HG03139 (cell line): ENCODE results near the gene PDPK1.
"Not testable (repeated sequence)": the region's sequence is repeated elsewhere in the genome, so short reads cannot be mapped to it uniquely, and the experiment has no call there.

Experiments
- ATAC-seq: cut with Tn5 transposase; IDR thresholded peaks from one replicate; pipeline ENCODE4 v1.9.1; 2021; ENCODE audit not compliant: unreplicated experiment

Gene PDPK1

DNA sequence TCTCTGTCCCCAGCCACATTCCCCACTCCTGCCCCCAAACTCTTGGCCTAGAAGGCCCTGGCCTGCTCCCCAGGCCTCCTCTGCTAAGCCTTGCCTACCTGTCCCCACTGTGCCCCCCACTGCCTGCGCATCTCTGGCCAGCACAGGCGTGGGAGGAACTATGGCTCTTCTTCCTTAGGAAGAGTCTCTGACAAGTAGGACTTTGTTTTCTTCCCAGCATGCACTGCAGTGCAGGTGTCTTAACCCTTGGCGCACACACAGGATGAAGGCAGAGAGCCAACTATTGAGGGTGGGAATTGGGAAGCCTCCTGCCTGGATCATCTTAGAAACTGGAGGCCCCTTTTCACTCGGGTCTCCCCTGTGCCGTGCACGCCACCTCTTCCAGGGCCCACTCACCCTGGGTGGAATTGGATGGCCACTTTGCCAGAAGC, 14.0 kb upstream of the PDPK1 start:
- ATAC-seq: no peak

DNA sequence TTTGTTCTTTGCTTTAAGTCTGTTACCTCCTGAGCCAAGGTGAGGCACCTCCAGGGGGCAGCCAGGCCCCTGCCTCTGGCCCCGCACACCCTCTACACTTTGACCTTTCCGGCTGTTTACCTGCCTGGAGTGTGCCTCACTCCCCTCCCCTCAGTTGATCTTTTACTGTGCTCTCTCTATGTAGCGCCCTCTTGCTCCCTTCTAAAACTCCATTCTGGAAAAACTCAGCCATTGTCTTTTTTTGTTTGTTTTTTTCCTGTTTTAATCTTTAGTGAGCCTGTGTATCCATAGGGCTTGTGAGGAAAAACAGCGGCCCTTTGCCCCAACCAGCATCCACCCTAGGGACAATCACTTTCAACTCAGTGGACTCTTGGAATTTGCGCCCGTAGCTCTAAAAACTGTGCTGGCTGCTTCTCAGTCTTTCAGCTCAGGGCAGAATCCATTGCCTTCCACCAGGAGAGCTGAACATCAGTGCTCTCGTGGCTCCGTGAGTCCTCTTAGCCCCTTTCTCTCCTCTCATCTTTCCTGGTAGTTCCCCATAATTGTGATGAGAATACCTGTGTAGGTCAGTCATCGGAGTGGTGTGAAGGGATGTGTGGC, 13.4 kb upstream of the PDPK1 start:
- ATAC-seq: no peak

DNA sequence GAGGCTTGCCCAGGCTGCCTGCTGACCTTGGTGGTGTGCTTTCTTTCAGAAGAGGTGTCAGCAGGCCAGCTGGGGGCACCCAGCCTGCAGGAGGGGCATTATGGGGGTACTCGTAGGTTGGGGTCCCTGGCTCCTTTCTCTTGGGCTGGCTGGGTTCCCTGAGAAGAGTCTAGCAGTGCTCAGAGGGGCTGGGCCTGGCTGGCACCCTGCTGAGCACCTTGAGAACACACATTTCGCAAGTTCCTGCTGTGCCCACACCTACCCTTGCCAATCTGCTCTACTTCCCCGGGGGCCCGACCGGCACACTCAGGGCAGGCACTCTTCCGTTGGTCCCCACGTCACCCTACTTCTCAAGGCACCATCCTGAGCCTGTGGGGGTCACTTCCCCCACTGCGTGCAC, 11.7 kb upstream of the PDPK1 start:
- ATAC-seq: no peak

DNA sequence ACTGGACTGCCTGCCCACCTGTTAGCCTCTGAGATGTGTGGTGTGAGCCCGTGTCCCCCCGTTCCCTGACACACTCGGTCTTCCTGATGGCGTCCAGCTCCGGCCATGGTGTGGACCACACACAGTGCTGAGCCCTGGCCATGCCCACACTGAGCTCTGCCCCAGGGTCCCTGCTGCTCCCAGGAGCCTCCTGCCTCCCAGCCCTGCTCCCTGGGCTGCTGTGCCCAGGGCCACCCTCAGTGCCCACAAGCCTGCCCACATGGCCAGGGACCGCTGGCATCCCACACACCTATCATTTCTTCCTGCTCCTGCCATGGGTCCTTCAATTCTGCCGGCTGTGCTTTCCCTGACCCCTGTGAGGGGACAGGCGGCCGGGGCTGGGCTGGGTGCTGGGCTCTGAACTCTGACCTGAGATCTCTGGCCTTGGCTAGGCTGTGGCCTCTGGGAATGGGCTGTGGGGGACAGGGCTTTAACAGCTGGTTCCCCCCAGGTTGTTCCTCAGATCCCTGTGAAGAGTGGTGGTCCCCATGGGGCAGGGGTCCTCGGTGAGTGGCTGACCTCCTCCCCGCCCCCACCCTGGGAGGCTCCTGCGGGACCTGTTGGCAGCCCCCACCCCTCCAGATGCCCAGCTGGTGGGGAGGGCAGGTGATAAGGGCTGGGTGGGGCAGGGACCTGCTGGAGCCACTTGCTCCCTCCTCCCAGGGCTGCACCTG, 10.6 kb upstream of the PDPK1 start:
- ATAC-seq: no peak

DNA sequence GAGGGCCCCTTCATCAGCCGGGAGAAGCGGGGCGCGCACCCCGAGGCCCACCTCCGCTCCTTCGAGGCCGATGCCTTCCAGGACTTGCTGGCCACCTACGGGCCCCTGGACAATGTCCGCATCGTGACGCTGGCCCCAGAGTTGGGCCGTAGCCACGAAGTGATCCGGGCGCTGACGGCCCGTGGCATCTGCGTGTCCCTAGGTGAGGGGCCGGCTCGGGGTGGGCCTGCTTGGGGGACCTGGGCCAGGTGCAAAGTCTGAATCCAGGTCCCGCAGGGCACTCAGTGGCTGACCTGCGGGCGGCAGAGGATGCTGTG, 10.1 kb upstream of the PDPK1 start:
- no peak for ATAC-seq

DNA sequence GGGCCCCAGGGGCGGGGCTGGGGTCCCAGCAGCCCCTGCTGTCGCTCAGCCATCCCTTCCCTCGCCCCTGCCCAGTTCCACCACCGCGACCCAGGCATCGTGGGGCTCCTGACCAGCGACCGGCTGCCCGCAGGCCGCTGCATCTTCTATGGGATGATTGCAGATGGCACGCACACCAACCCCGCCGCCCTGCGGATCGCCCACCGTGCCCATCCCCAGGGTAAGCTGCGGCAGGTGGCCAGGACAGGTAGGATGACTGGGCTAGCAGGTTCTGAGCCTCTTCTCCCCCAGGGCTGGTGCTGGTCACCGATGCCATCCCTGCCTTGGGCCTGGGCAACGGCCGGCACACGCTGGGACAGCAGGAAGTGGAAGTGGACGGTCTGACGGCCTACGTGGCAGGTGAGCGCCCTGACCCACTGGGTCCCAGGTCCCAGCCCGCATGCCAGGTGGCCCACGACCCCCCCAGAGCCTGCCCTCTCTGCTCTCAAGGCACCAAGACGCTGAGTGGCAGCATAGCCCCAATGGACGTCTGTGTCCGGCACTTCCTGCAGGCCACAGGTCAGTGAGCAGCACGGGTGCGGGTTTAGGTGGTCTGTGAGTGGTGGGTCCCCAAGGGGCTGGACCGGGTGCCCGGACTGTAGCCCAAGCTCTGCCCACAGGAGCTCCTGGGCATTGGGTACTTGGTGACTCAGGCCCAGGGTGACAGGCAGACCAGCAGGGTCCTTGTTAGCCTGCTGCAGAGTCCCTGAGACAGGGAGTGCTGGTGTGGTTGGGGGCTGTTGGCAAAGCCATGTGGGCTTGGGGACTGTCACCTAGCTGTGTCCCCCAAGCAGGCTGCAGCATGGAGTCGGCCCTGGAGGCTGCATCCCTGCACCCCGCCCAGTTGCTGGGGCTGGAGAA, 9.4 kb upstream of the PDPK1 start:
- no peak for ATAC-seq

GRCh38 chr16:2529061-2529931, 8.5 kb upstream of the PDPK1 start:
- no peak for ATAC-seq

DNA sequence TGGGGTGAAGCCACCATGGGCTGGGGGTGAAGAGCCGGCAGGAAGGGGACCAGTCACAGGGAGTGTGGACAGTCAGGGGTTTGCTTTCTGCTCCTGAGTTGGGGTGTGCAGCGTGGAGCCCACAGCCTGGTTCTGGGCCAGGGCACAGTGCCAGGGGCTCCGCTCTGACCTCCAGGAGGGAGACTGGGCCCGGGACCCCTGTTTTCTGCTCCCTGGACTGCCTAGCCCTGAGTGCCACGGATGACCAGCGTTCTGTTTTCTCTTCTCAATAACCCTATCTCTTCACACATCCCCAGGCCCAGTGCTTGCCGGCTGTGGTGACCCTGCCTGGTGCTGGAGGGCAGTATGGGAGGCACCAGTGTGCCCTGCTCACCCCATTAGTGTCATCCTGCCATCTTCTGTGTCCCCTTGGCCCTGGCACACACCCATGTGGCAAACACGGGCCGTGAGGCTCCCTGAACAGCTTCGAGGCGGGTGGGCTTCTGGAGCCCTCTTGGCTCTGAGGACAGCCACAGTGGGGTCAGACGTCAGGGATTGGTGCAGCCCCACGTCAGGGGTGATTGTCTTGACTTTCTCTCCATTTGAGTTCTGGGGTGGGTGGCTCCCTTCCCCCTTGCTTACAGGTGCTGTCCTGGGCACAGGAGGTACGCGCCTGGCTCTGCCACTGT, 7.7 kb upstream of the PDPK1 start:
- no peak for ATAC-seq

GRCh38 chr16:2530629-2531318, 7.0 kb upstream of the PDPK1 start:
- no peak for ATAC-seq

DNA sequence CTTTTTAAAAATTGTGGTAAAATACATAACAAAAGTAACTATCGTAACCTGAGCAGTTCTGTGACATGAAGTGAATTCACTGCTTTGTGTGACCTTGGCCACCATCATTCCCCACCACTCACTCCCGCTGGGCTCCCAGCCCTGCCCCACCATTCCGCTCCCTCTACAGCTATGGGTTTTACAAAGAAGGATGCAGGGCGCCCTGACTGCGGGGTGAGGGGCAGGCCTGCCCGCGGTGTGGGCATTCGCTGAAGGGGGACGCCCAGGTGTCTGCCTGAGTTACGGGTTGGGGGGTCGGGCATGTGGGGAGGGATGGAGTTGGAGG, 6.5 kb upstream of the PDPK1 start, which contains the start of gene CEMP1:
Gene CEMP1 (minus strand): TSS at position 38 of the 325 bp plus-strand sequence. CDS start 335 bp downstream, outside the sequence.
- ATAC-seq: no peak

DNA sequence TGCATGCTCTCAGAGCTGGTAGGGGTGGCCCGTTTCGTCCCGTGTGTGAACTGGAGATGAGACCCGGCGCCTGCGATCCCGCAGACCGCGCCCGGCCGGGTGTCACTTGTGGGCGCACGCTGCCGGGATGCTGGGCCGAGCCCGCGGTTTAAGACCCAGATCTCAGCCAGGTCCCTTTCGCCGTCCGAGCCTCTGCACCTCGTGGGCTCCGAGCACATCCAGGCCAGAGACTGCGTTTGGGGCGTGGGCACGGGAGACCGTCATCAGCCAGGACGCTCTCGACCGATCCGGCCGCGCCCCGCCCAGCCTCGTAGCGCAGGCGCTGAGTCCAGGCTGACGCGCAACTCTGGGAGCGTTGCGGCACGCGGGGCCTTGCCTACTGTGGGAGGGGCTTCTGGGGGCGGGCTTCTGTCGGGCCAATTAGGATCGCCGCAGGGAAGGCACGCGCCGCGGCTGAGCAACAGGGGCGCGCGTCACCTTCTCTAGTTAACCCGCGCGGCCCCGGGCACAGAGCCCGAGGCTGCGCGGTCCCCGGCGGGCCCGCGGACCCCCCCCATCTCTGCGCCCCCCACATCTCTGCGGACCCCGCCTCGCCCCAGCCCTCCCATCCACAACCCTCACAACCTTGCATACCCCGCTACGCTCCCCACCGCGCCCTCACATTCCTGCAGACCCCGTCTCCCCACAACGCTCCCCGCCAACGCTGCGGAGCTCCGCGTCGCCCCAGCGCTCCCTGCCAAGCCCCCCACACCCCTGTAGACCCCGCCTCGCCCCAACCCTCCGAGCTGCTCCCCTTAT, 5.9 kb upstream of the PDPK1 start:
- peak; percentile 66 for ATAC-seq

DNA sequence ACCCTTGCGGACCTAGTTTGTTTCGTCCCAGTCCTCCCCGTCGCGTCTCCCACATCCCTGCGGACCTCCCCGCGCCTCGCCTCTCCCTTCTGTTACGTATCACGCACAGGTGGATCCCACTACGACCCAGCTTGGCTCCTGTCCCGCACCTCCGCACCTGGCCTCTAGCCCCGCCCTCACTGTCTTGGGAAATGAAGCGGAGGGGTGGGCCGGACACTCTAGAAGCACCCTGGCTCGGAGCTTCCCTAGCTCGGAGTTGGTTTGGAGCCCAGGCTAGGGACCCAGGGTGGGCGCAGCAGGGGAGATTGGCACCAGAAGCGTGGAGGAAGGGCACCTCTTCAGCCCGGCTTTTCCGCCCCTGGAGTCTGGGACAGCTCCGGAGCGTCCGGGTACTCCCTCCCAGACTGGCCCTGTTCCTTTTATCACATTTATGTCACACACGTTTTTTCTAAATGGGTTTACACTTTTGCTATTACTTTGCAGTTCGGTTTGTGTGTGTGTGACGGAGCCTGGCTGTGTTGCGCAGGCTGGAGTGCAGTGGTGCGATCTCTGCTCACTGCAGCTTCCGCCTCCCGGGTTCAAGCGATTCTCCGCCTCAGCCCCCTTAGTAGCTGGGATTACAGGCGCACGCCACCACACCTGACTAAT, 5.2 kb upstream of the PDPK1 start:
- no peak for ATAC-seq

- not testable (repeated sequence) for ATAC-seq
These were observed 4.6 kb upstream of the PDPK1 start for GRCh38 chr16:2533142-2533755.

DNA sequence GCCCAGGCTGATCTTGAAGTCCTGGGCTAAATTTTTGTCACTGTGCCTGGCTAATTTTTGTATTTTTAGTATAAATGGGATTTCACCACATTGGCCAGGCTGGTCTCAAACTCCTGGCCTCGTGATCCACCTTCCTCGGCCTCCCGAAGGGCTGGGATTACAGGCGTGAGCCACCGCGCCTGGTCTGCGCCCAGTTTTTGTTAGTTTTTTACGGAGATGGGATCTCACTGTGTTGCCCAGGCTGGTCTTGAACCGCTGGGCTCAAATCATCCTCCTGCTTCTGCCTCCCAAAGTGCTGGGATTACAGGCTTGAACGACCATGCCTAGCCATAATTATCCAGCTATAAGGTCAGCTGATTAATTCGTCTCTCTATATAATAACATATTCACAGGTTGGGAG, 3.9 kb upstream of the PDPK1 start:
- ATAC-seq: no peak

GRCh38 chr16:2534335-2534734, 3.5 kb upstream of the PDPK1 start:
- not testable (repeated sequence) for ATAC-seq

DNA sequence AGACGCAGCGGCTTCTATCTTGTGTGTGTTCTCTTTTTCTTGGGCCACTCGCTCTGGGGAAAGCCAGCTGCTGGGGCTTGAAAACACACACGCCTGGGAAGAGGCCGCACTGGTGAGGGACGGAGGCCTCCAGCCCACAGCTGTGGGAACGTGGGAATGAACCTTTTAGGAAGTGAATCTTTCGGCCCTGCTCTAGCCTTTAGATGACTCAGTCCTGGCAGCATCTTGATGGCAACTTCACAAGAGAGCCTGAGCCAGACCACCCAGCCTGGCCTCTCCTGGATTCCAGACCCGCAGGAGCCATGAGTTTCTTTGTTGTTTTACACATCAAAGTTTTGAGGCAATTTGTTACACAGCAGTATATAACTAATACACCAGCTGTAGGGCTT, 2.2 kb upstream of the PDPK1 start:
- ATAC-seq: no peak

GRCh38 chr16:2539192-2539844, 1.5 kb downstream of the PDPK1 start:
- ATAC-seq: not testable (repeated sequence)
